Esophagus squamous epithelium (tissue), 5 donors: ENCODE results near the gene DIS3L2. TPM values are rescaled to one million over a fixed set of nuclear protein-coding genes. Genes with fewer than 3 reads are reported as not detected.
"Not testable (repeated sequence)": the region's sequence is repeated elsewhere in the genome, so short reads cannot be mapped to it uniquely, and the experiment has no call there.

Experiments used
- DNase-seq: peaks from one replicate; lab custom pipeline; 2025; lab: John Stamatoyannopoulos, UW
- H3K27ac ChIP-seq, 4 donors: fragments of 200-600 bp; sonication (generic); one replicate each; pipeline ENCODE4 v1.5.1; 2016 to 2019; ENCODE audit warnings: mild to moderate bottlenecking in 1 of 4
- H3K27me3 ChIP-seq, 4 donors: fragments of 200-600 bp; sonication (generic); 1 replicate in 3 of 4; 2 replicates in 1 of 4; pipeline versions ENCODE4 v1.5.1 to v1.6.0; 2017 to 2021; ENCODE audit warnings: antibody characterized with exemption in 1 of 4
- H3K36me3 ChIP-seq, 3 donors: fragments of 200-600 bp; sonication (generic); one replicate each; pipeline ENCODE4 v1.5.1; 2016 to 2019
- H3K4me1 ChIP-seq, 3 donors: fragments of 200-600 bp; sonication (generic); one replicate each; pipeline ENCODE4 v1.5.1; 2017 to 2019
- H3K4me3 ChIP-seq, 4 donors: fragments of 200-600 bp; sonication (generic); 1 replicate in 3 of 4; 2 replicates in 1 of 4; pipeline ENCODE4 v1.5.1; 2016 to 2019; ENCODE audit warnings: mild to moderate bottlenecking in 2 of 4, moderate library complexity in 1 of 4
- H3K9me3 ChIP-seq, 3 donors: fragments of 200-600 bp; sonication (generic); one replicate each; pipeline ENCODE4 v1.5.1; 2016 to 2019
- CTCF ChIP-seq, 6 experiments: fragments of 450-650 bp in 4 of 6; fragments of 200-600 bp in 2 of 6; sonication (generic) in 2 of 6; IDR thresholded peaks; one replicate each; pipeline ENCODE4 v1.5.1; 2016 to 2019; ENCODE audit warnings: antibody characterized with exemption in 6 of 6, mild to moderate bottlenecking in 4 of 6, moderate library complexity in 4 of 6
- POLR2A ChIP-seq, 4 donors: fragments of 450-650 bp; IDR thresholded peaks; one replicate each; pipeline ENCODE4 v1.6.1; 2017; ENCODE audit warnings: antibody characterized with exemption in 4 of 4, mild to moderate bottlenecking in 4 of 4, moderate library complexity in 3 of 4
- WGBS, 2 donors: methylation state at CpG; one replicate each; pipeline ENCODE4 v1.1.5; 2018; 5-methylcytosine and 5-hydroxymethylcytosine counted together
- intact Hi-C: fragments of 100-400 bp; cut with DNase I; formaldehyde crosslinking; loops from one replicate; pipeline ENCODE4 v1.15.0; 2022
- total RNA-seq, 4 donors: library from RNA; depleted of rRNA; stranded (reverse); fragments of >200 nt; gene quantifications; one replicate each; pipeline ENCODE4 v1.1.0, GENCODE V29; 2016
- donor health status: DM: yes; HTN: yes; CAD: no.

Gene DIS3L2
- total RNA-seq, 4 donors from 2014 or later, result 14.5 to 42.8 (median 32.4) TPM

GRCh38 chr2:232325324-232326273 lies 364.1 kb downstream of the DIS3L2 start:
- intact Hi-C loops, result loop anchor here (5.0 kb wide), 1 partner anchor 418 kb away; no protein-coding TSS in a partner anchor
- no peaks in the 10 kb centered on the region for H3K27me3 ChIP-seq
- H3K9me3 ChIP-seq, result no peaks in the 10 kb centered on the region
- peaks cover 0 to 11% (median 0%) of the 10 kb centered on the region in 3 donors for H3K36me3 ChIP-seq
- TF ChIP-seq POLR2A (IDR thresholded peaks at IDR 0.05), result no peak
- TF ChIP-seq CTCF (IDR thresholded peaks at IDR 0.05), result peak; percentile 48 to 75 (median 70)
- no peak overlapping the region for H3K4me3 ChIP-seq
- no peak for DNase-seq
- H3K27ac ChIP-seq, result no peak overlapping the region
- peaks cover 17 to 47% (median 23%) of the 10 kb centered on the region in 3 donors for H3K4me1 ChIP-seq
- WGBS, 2 donors, result 33 to 67% methylated on average over 1 to 6 of the region's 24 CpGs

GRCh38 chr2:232326274-232327104 lies 365.0 kb downstream of the DIS3L2 start:
- intact Hi-C loops, result loop anchor here (5.0 kb wide), 1 partner anchor 419 kb away; no protein-coding TSS in a partner anchor
- H3K27me3 ChIP-seq, H3K27ac ChIP-seq, H3K9me3 ChIP-seq, H3K4me3 ChIP-seq, DNase-seq: not testable (repeated sequence)
- TF ChIP-seq CTCF (IDR thresholded peaks at IDR 0.05), result peak in 2 of 6 experiments; percentile 15 to 52
- Histone ChIP-seq H3K36me3 (peaks cover 0 to 13% (median 0%) of the 10 kb centered on the region in 3 donors), H3K4me1 (peaks cover 17 to 38% (median 23%) of the 10 kb centered on the region in 3 donors)
- 30 to 41% methylated on average over 2 of the region's 12 CpGs for WGBS, 2 donors

- DNase-seq, result no peak
- WGBS, 2 donors, result 70 to 75% methylated on average over 6 to 8 of the region's 12 CpGs
- Histone ChIP-seq H3K4me3 (no peak overlapping the region), H3K27ac (no peak overlapping the region), H3K27me3 (no peaks in the 10 kb centered on the region), H3K4me1 (peaks cover 15 to 30% (median 15%) of the 10 kb centered on the region in 3 donors), H3K9me3 (no peaks in the 10 kb centered on the region), H3K36me3 (peaks cover 0 to 13% (median 0%) of the 10 kb centered on the region in 3 donors)
- peak; percentile 75 to 98 (median 94) for TF ChIP-seq CTCF (IDR thresholded peaks at IDR 0.05)
- no peak for TF ChIP-seq POLR2A (IDR thresholded peaks at IDR 0.05)
- intact Hi-C loops, result loop anchor here (5.0 kb wide), 1 partner anchor 420 kb away; no protein-coding TSS in a partner anchor
Measured at GRCh38 chr2:232327105-232328031, 365.9 kb downstream of the DIS3L2 start.

- no peak for DNase-seq
- Histone ChIP-seq H3K9me3 (no peaks in the 10 kb centered on the region), H3K27ac (no peak overlapping the region), H3K4me3 (no peak overlapping the region), H3K27me3 (no peaks in the 10 kb centered on the region), H3K4me1 (peaks cover 8 to 23% (median 10%) of the 10 kb centered on the region in 3 donors), H3K36me3 (peaks cover 0 to 13% (median 0%) of the 10 kb centered on the region in 3 donors)
- intact Hi-C loops, result loop anchor here (5.0 kb wide), 1 partner anchor 421 kb away; no protein-coding TSS in a partner anchor
- WGBS, 2 donors, result no CpG with 5 or more reads among the region's 2 CpGs
- TF ChIP-seq POLR2A (IDR thresholded peaks at IDR 0.05) (no peak), CTCF (IDR thresholded peaks at IDR 0.05) (no peak)
Measured at GRCh38 chr2:232328032-232328422, 366.5 kb downstream of the DIS3L2 start.
